CD4-positive, alpha-beta T cell treated with Interferon gamma for 1 hour (primary cell): ENCODE results near the gene CITED2.

Experiments used
- DNase-seq: peaks from one replicate; pipeline ENCODE4 v3.0.0-alpha.2; 2020

The CITED2 gene

GRCh38 chr6:139329224-139329623, 45.2 kb downstream of the CITED2 start:
- no peak for DNase-seq

- no peak for DNase-seq
These were observed 47.4 kb downstream of the CITED2 start for GRCh38 chr6:139327038-139327437.

GRCh38 chr6:139325686-139326085, 48.8 kb downstream of the CITED2 start:
- DNase-seq = no peak

- no peak for DNase-seq
These were observed 49.3 kb downstream of the CITED2 start for GRCh38 chr6:139325125-139325524.

GRCh38 chr6:139324301-139324555, 50.2 kb downstream of the CITED2 start:
- DNase-seq = no peak

- peak; percentile 81 for DNase-seq
These were observed 50.7 kb downstream of the CITED2 start for GRCh38 chr6:139323511-139324300.
